Stomach (tissue), 9 donors: ENCODE results near the gene CD160. TPM values are rescaled to one million over a fixed set of nuclear protein-coding genes. Genes with fewer than 3 reads are reported as not detected.

ENCODE experiments used
- DNase-seq, 2 donors: peaks; one replicate each; pipeline versions ENCODE4 v3.0.0 to v3.0.0-alpha.2; 2013 to 2019
- H3K27ac ChIP-seq, 5 donors: fragments of 200-600 bp in 4 of 5; sonication (generic) in 4 of 5; one replicate each; pipeline ENCODE4 v1.5.1; 2013 to 2019; ENCODE audit warnings: mild to moderate bottlenecking in 1 of 5, moderate library complexity in 1 of 5
- H3K27me3 ChIP-seq, 3 donors: fragments of 200-600 bp; sonication (generic); one replicate each; pipeline ENCODE4 v1.5.1; 2017 to 2019; ENCODE audit warnings: mixed run types in 1 of 3
- H3K36me3 ChIP-seq, 4 donors: fragments of 200-600 bp; sonication (generic); 1 replicate in 3 of 4; 2 replicates in 1 of 4; pipeline ENCODE4 v1.5.1; 2016 to 2019
- H3K4me1 ChIP-seq, 4 donors: fragments of 200-600 bp; sonication (generic); one replicate each; pipeline ENCODE4 v1.5.1; 2016 to 2019
- H3K4me3 ChIP-seq, 4 donors: fragments of 200-600 bp; sonication (generic) in 3 of 4; one replicate each; pipeline ENCODE4 v1.5.1; 2016 to 2019; ENCODE audit warnings: mild to moderate bottlenecking in 1 of 4
- H3K9me3 ChIP-seq, 4 donors: fragments of 200-600 bp; sonication (generic); one replicate each; pipeline ENCODE4 v1.5.1; 2016 to 2019
- CTCF ChIP-seq, 7 experiments: fragments of 450-650 bp in 4 of 7; fragments of 200-600 bp in 3 of 7; sonication (generic) in 3 of 7; IDR thresholded peaks; one replicate each; pipeline ENCODE4 v1.5.1; 2016 to 2019; ENCODE audit warnings: antibody characterized with exemption in 7 of 7, control low read depth in 2 of 7, mild to moderate bottlenecking in 1 of 7
- EP300 ChIP-seq: sonication (generic); formaldehyde crosslinking; IDR thresholded peaks from one replicate; pipeline ENCODE4 v1.6.1; 2017; ENCODE audit warnings: antibody characterized with exemption
- POLR2A ChIP-seq, 4 donors: fragments of 450-650 bp; IDR thresholded peaks; one replicate each; pipeline ENCODE4 v1.6.1; 2016; ENCODE audit warnings: antibody characterized with exemption in 4 of 4, control low read depth in 2 of 4, mild to moderate bottlenecking in 1 of 4, moderate library complexity in 1 of 4
- POLR2AphosphoS5 ChIP-seq, 3 donors: sonication (generic); formaldehyde crosslinking; IDR thresholded peaks; one replicate each; pipeline ENCODE4 v1.6.1; 2016; ENCODE audit warnings: antibody characterized with exemption in 3 of 3
- WGBS, 5 donors: extraction: QIAGEN DNeasy Blood & Tissue Kit in 3 of 5; methylation state at CpG; one replicate each; pipeline versions ENCODE4 v1.1.5 to v1.1.7; 2013 to 2018; 5-methylcytosine and 5-hydroxymethylcytosine counted together
- intact Hi-C: fragments of 100-400 bp; cut with DNase I; formaldehyde crosslinking; loops from one replicate; pipeline ENCODE4 v1.15.1; 2023; ENCODE audit warnings: low total_unique reads
- polyA plus RNA-seq, 3 donors: library from polyadenylated mRNA; stranded (reverse); fragments of 200-250 nt; gene quantifications; one replicate each; pipeline ENCODE4 v1.2.3, GENCODE V29; 2013
- total RNA-seq, 5 donors: library from RNA; depleted of rRNA; stranded (reverse); fragments of >200 nt; gene quantifications; one replicate each; pipeline versions ENCODE4 v1.1.0 to v1.2.3, GENCODE V29; 2014 to 2016
- donor health status: healthy with polysubstance abuse.
- donor health status: Bipolar disorder and iron deficiency.
- donor health status: healthy.

The CD160 gene
- total and polyA plus RNA-seq, 8 donors: 0.25 to 4.8 (median 0.37) TPM; not detected in 5

- DNase-seq: no peak
- no peak for TF ChIP-seq POLR2AphosphoS5 (IDR thresholded peaks at IDR 0.05)
- no peak for TF ChIP-seq EP300
- no peak for TF ChIP-seq CTCF (IDR thresholded peaks at IDR 0.05)
- no peak for TF ChIP-seq POLR2A (IDR thresholded peaks at IDR 0.05)
- WGBS, 5 donors: 61 to 76% (median 70%) methylated on average over 4 of the region's 4 CpGs
- H3K4me1 ChIP-seq: peaks cover 0 to 22% (median 0%) of the 10 kb centered on the region in 4 donors
- no peaks in the 10 kb centered on the region for H3K9me3 ChIP-seq
- H3K36me3 ChIP-seq: no peaks in the 10 kb centered on the region
- intact Hi-C loops: no loop called here
- no peak overlapping the region for H3K27ac ChIP-seq
- H3K4me3 ChIP-seq: no peak overlapping the region
- no peaks in the 10 kb centered on the region for H3K27me3 ChIP-seq
These were observed 8.8 kb upstream of the CD160 start for GRCh38 chr1:145710291-145711027.

GRCh38 chr1:145711213-145711651, 8.1 kb upstream of the CD160 start:
- Histone ChIP-seq H3K36me3 (no peaks in the 10 kb centered on the region), H3K9me3 (no peaks in the 10 kb centered on the region), H3K4me1 (peaks cover 0 to 23% (median 0%) of the 10 kb centered on the region in 4 donors), H3K4me3 (no peak overlapping the region), H3K27me3 (no peaks in the 10 kb centered on the region), H3K27ac (no peak overlapping the region)
- TF ChIP-seq POLR2A (IDR thresholded peaks at IDR 0.05) (no peak), POLR2AphosphoS5 (IDR thresholded peaks at IDR 0.05) (no peak), CTCF (IDR thresholded peaks at IDR 0.05) (no peak), EP300 (no peak)
- intact Hi-C loops: no loop called here
- WGBS, 5 donors: 19 to 59% (median 33%) methylated on average over 3 of the region's 3 CpGs
- peak in 1 of 2 donors; percentile 41 for DNase-seq

- no peaks in the 10 kb centered on the region for H3K9me3 ChIP-seq
- peaks cover 0 to 25% (median 0%) of the 10 kb centered on the region in 4 donors for H3K4me1 ChIP-seq
- TF ChIP-seq POLR2AphosphoS5 (IDR thresholded peaks at IDR 0.05): no peak
- TF ChIP-seq EP300: no peak
- no peak for TF ChIP-seq CTCF (IDR thresholded peaks at IDR 0.05)
- TF ChIP-seq POLR2A (IDR thresholded peaks at IDR 0.05): no peak
- no peak overlapping the region for H3K4me3 ChIP-seq
- WGBS, 5 donors: 31 to 48% (median 44%) methylated on average over 5 to 6 of the region's 6 CpGs
- no peaks in the 10 kb centered on the region for H3K27me3 ChIP-seq
- no peak overlapping the region for H3K27ac ChIP-seq
- no peaks in the 10 kb centered on the region for H3K36me3 ChIP-seq
- intact Hi-C loops: no loop called here
- no peak for DNase-seq
These were observed 4.7 kb upstream of the CD160 start for GRCh38 chr1:145714524-145715111.

GRCh38 chr1:145716641-145717345, 2.5 kb upstream of the CD160 start:
- Histone ChIP-seq H3K4me1 (peaks cover 10 to 24% (median 14%) of the 10 kb centered on the region in 4 donors), H3K27me3 (peaks cover 0 to 10% (median 0%) of the 10 kb centered on the region in 3 donors), H3K36me3 (no peaks in the 10 kb centered on the region), H3K27ac (no peak overlapping the region), H3K9me3 (no peaks in the 10 kb centered on the region), H3K4me3 (no peak overlapping the region)
- intact Hi-C loops: no loop called here
- DNase-seq: no peak
- TF ChIP-seq POLR2AphosphoS5 (IDR thresholded peaks at IDR 0.05) (no peak), POLR2A (IDR thresholded peaks at IDR 0.05) (no peak), CTCF (IDR thresholded peaks at IDR 0.05) (no peak), EP300 (no peak)
- 72 to 85% (median 79%) methylated on average over 10 of the region's 10 CpGs for WGBS, 5 donors
